Hematopoietic multipotent progenitor cell treated with erythropoietin and hydrocortisone succinate and interleukin-3 and kit ligand, for 4 days (in vitro differentiated cells): Measurements from ENCODE around the gene CNNM1.

Experiments used
- DNase-seq: peaks from one replicate; pipeline ENCODE4 v3.0.0-alpha.2; 2015

The CNNM1 gene

DNA sequence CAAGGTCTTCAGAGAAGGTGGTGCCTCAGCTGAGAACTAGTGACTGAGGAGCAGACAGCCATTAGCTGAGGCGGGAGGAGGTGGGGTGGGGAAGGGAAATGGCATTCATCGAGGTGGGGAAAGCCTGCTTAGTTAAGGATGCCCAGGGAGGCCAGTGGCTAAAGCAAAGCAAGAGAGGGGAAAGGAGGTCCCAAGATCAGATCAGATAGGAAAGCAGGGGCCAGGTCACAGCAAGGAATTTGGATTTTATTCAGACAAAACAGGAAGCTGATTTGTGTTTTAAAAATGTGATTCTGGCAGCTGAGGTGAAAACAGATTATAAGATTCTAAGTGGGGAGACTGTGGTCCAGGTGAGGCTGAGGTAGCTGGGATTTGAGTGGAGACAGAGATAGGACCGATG, 45.8 kb downstream of the CNNM1 start:
- DNase-seq = no peak

DNA sequence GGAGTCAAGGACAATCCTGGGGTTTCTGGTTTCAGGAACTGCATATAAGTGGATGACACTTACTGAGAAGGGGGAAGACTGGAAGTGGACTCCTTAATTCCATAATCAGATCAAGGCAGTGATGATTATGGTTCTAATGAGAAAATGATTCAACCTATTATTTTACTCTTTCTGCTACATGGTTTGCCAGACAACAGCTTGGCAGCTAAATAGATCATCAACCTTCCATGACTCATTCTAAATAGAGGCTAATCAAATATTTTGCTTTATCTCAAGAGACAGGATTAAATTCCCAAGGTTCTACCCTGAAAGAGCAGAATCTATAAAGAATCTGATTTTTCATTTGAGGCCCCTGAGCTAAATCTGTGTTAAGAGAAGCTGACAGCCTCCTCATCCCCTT, 46.3 kb downstream of the CNNM1 start:
- DNase-seq = no peak

DNA sequence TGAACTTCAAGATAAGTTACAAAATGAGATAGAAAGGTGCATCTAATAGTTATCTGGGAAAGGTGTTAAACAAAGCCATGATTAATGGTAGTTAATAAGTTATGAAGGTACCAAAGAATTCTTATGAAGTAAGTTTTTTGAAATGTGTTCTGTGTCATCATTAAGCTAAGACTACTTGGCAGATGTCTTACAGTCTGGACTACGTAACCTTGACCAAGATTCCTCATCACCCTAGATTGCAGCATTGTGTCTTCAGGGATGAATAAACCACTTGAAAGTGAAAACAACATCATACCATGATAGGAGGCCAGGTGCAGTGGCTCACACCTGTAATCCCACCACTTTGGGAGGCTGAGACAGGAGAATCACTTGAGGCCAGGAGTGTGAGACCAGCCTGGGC, 53.0 kb downstream of the CNNM1 start:
- no peak for DNase-seq

DNA sequence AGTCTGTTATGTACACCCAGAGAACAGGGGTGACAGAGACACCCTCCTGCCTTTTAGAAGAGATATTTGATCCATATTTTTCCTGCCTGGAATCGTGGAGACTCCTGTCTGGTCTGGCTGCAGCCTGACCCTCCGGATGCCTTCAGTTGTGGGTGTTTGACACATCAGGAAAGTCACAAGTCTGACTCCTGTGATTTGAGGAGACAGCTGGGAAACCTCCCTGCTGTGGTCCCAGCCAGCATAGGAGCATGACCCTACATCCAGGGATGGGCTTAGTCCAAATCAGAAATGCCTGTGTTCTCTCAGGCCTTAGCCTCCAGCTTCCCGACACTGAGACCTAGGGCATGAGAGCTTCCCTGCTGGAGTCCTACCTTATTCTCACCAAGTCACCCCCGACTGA, 57.9 kb downstream of the CNNM1 start:
- DNase-seq = no peak

DNA sequence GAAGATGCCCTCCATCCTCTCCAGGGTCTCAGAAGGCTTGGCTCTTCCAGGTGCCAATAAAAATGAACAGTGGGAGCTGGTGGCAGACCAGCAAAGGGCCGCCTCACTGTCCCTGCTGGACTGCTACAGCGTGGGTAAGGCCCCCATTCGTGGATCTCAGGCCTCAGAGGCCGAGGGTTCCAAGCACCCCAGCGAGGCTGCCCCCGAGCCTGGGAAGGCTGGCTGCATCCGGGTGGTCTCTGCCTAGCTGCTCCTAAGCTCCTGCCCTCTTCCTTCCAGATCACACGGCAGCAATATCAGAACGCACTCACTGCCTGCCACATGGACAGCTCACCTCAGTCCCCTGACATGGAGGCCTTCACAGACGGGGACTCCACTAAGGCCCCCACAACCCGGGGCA, 58.4 kb downstream of the CNNM1 start:
- DNase-seq = no peak

DNA sequence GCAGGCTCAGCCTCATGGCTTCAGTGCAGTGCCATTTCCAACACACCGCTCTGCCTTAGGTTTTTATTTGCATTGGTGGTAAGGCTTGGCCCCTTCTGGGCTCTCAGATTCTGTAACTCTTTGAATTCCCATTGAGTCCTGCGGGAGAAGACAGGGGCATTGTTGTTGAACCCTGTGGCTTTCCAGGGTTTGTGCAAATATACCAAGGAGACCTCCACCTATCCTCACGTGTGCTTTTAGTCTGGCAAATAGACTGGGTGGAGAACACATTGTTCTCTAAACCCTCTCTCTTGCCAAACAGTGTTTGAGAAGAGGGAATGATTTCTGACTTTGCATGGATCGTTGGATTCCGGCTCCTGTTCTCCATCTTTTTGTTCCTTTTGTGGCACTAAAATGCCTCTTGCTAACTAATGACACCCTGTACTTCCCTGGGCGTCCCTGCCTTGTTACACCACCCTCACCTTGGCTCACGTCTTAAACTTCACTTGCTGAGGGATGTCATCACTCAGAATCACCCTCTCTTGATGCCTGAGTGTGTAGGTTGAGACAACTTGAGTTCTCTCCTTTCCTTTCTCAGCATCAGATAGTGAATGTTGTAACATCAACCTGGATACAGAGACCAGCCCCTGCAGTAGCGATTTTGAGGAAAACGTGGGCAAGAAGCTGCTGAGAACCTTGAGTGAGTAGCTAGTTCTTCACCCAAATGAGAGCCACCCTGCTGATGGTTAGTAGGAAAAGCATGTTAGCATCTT, 60.7 kb downstream of the CNNM1 start:
- DNase-seq = no peak

DNA sequence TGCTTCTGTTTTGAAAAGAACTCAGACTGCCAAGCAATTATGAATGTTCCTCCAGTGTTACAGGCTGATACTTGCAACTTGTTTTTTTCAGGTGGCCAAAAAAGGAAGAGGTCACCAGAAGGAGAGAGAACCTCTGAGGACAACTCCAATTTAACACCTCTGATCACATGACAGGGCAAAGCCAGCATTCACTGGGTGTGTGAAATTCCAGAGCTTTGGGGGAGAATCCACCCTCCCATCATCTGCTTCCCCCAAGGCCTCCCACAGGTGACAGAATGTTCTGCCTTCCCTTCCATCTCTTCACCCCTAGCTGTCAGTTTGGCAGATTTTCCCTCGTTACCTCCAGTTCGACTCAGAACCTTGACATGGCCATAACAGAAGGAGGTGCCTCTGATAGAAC, 62.2 kb downstream of the CNNM1 start:
- no peak for DNase-seq

DNA sequence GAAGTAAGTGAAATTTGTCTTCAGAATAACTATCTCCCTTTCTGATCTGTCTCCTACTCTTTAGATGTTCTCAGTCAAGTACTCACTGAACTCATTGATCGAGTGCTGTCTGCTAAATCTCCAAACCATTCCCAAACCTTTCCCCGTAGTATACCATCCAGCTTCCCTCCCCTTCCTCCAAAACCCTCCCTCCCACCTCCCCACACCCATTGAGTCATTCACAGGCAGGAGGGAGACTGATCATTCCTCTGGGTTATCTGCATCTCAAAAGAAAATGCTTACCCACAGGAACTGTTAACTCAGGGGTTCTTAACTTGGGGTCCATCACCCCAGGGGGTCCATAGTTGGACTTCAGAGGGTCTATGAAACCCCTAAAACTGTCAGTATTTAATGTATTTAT, 63.9 kb downstream of the CNNM1 start:
- DNase-seq = no peak

DNA sequence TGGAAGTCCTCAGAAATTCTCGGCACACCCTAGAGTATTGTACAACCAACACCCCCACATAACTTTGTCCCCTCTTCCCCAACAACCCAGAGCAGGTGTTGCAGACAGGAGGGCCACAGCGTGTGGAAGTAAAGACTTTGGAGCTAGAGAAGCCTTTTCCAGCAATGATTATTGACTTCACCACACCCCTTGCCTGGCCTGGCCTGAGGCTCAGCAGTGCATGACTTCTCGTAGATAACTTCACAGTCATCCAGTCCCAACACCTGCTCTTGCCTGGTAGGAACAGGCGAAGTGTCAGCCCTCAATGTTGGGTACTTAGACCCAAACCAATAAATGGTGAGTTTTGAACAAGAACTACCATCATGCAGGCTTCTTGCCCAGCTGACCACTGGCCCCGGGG, 64.5 kb downstream of the CNNM1 start:
- DNase-seq = no peak

DNA sequence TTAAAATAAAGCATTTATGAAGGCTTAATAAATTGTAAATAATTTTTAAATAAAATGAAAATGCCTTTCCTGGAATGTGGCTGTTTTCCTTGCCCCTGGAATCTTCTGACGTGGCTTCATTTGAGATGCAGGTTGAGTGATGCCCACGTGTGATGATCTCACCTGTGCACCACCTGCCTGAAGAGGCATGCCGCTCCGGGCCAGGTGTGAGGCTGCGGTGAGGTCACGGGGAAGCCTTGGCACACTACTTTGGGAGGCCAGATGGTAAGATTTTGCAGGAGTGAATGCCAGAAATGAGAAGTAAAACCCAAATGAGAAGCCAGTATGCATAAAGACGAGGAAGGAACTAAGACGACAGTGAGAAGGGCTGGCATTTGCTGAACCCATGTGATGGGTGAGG, 65.1 kb downstream of the CNNM1 start:
- no peak for DNase-seq

DNA sequence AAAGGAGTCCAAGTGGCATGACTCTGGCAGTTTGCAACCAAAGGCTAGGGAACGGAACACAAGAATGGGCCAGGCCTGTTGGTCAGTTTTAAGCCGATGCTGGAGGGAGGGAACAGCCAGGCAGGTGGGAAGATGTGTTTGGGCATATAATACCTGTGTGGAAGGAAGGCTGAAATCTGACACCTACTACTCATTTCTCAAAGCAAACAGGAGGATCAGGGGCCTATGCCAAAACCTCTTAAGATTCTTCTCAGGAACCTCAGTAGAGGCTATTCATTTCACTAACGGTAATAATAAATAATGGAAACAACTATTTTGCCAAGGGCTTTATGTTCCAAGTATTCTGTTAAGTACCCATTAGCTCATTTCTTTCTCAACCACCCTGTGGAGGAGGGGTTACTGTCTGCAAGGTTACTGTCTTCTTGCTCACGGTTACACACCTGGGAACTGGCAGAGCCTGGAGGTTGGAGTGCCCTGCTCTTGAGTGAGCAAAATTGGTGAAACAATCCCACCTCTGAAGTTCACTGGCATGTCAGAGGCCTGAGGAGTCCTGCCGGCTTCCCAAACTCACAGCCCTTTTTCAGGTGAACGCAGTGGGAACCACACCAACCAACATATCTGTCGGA, 65.7 kb downstream of the CNNM1 start:
- DNase-seq = no peak

DNA sequence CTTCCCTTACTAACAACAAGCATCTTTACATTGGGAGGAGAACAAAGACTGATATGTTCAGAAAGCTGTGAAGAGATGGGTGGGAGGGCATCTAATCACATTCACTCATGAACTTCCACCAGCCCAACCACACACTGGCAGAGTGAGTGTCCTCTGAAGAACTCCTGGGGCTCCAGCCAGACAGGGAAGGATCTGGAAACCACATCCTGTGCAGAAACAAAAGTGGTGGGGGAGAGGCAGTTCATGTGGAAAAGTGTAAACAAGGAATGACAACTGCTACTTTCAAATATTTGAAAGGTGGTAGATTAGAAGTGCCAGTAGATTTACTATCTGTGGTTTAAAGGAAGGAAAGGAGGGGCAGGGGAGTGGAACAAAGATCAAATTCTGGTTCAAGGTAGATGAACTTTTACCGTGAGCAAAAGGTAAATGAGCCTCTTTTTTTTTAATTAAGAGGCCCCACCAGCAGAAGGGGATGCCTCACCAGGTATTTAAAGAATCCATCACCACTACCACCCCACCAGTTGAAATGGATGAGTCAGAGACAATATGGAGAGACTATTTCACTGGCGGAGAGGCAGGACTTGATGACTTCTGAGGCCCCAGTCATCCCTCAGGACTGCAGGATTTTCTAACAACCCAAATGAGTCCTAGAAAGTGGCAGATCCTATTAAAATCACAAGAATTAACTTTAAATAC, 66.7 kb downstream of the CNNM1 start:
- DNase-seq = peak; percentile 20

DNA sequence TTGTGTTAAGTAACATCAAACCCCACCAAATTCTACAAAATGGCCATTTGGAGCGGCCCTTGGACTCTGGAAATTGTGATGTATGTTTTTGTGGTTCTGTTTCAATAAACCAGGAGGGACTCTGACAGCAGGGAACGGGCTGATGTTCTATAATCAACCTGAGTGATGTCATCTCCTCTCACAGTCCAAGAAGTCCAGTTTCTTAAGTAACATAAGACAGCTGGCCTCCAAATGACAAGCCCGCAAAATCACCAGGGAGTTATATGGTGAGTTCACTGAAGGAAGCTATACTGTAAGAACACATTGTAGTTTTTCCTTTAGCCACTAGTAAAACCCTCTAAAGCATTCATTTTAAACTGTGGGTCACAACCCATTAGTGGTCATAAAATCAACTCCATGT, 67.3 kb downstream of the CNNM1 start:
- no peak for DNase-seq

DNA sequence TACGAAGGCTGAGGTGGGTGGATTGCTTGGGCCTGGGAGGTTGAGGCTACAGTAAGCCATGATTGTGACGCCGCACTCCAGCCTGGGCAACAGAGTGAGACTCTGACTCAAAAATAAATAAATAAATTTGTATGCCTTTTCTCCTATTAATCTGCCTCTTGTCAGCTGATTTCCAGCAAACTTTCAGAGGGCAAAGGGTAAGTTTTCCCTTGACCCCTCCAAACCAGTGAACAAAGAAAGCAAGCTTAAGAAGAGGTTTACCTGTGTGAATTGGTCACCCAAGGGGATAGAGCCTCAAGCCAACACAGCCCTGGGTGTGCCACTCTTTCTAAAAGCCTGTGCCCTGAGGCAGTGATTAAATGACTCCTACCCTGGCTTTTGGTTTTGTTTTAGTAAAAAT, 70.5 kb downstream of the CNNM1 start:
- DNase-seq = no peak

DNA sequence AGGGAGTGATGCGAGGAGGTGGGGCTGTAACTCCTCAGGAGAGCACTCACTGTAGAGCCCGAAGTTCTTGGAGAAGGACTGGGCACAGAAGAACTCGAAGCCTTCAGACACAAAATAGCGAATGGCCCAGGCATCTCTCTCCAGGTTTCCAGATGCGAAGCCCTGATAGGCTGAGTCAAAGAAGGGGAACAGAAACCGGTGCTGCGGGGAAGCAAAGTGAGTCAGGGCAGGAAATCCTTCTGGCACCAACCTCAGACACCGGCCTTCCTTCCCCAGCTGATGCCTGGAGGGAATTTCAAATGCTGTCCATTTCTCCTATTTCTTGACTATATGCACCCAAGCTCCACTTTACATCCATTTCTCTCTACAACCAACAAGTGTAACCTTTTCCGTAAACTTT, 74.5 kb downstream of the CNNM1 start:
- no peak for DNase-seq

DNA sequence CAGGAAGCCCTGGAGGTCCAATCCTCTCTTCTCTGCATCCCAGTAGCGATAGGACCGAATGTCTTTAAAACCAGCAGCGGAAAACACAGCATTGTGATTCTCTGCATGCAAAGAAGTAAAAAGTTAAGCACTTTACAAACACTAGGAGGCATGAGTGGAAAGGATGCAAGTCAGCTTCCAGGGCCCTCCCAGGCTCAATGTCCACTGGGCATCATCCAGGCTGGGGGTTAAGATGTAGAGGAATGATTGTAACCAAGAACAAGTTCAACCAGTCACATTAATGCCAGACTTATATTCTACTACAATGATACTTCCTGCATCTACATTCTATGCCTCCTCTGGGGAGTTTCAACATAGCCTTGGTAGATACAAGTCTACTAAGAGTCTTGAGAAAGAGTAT, 77.0 kb downstream of the CNNM1 start:
- DNase-seq = no peak

DNA sequence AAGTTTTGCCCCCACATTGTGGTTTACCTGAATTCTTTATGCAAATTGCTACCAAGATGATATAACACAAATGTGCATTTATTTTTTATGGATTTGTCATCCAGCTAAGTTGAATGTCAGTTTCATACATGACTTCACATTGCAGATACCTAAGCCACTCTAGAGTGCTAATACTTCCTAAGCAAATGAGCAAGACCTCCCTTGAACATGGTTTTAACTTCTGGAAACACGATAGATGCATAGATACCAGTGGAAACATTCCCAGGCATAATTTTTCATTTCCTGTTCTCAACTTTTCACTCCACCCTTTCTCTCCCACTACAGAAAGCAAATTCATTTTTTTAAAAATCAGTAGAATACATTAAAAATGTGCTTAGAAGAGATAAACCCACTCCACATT, 81.0 kb downstream of the CNNM1 start:
- no peak for DNase-seq

DNA sequence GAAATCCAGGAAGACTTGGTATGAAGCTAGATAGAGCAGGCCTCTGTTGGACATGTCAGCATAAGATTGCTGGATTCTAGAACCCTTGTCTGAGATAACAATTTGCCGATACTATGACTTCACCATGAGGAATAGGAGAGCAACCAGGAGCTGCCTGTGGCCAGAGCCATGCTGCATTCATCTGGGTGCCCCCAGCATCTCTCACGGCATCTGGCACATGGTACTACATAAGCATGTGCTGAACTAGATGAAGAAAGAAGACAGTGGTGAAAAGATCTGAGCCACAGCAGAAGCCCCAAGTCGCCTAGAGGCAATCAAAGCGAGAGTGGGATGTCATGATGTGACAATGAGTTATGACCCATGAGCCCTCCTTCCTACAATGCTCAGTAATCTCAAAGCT, 81.7 kb downstream of the CNNM1 start:
- no peak for DNase-seq

DNA sequence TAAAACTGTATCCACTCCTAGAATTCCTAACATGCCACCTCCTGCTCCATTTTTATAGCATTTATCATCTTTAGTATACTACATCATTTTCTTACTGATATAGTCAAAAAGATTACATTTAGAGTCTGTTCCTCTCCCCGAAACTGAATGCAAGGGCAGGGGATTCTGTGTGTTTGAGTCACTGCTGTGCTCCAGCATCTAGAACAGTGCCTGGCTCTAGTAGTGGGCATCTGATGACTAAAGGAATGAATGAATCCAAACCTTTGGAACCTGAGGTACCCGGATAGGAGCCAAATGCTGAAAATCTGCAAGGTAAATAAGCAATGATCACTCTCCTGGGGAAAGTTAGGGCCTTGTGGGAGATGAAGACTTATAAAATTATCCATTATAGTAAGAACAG, 82.4 kb downstream of the CNNM1 start:
- DNase-seq = no peak

DNA sequence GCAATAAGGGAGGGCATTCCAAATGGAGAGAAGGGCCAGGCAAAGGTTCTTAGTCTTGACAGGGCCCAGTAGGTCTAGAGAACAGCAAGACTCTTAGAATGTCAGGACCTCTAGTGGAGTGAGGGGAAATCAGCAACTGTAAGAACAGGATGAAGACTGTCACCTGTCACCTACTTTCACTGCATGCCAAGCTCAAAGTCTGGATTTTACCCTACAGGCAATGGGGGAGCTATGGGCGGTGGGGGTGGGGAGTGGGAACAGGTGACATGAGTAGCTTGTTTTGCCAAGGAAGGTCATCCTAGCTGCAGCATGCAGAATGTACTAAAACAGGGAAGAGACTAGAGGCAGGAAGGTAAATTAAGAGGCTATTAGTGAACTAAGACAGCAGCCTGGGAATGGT, 82.9 kb downstream of the CNNM1 start:
- DNase-seq = no peak

DNA sequence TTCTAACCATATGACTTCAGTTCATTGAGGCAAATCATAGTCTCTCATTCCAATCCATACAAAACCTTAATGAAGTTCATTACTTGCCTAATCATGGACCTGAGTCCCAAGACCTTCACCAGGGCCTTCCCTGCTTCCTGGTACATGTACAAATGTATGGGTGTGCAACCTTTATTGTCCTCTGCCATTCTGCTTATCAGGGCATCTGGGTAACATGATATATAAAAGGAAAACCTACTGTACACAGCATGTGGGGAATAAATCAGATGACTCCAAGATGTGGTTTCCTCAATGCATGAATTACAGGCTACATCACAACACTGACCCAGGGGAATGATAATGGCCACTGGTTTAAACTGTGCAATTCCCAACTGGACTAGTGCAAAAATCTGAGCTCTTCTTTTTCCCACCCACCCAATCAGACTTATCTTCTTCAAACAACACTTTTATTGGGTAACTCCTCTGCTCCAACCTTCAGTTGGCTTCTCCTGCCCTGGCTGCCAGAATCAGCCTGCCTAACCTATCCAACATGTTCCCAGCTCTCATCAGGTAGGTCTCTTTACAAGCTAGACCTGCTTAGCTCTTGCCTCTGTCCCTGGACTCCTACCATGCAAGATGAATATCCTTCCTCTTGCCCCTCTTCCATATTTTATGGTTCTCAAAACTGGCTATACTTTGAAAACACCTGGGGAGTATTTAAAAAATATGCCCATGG, 89.9 kb downstream of the CNNM1 start:
- no peak for DNase-seq

DNA sequence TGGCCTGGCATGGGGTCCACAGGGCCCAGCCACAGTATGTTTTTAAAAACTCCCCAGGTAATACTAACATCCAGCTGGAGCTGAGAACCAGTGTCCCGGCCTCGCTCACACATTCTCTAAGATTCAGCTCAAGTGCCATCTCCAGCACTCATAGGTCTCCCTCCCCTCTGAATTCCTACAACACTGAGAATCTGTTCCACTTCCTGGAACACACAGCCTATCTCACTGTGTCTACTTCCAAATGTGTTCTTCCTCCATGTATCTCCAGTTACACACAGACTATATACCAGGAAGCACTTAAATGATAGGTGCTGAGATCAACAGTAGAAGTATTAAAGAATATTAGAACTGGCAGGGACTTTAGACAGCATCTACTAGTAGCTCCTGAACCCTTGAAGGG, 90.5 kb downstream of the CNNM1 start:
- no peak for DNase-seq

DNA sequence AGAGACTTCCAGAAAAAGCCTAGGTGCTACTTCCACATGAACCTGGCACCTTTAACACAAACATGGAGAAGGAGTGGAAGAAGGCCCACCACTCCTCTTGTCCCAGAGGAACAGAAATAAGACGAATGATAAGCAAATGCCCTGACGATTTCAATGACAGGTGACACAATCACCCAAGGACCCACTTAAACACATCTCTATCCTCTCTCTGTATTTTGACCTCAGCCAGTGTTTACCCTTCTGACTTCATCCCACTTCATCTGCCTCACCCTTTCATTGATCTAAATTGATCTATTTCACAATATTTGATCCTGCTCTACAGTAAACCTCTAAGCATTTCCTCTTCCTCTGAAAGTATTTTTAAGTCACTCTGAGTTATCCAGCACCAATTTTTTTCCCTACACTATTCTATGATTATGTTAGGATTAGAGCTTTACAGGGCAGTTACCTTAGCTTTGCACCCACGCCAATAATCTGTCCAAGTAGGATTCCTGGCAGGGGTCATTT, 92.1 kb downstream of the CNNM1 start:
- no peak for DNase-seq
